Measurements from ENCODE around the gene ITK. TPM values are rescaled to one million over a fixed set of nuclear protein-coding genes. Genes with fewer than 3 reads are reported as not detected.
A peak's percentile ranks its signal among the peaks of the same experiment; 100 is the strongest.

ITK gene
- total RNA-seq, 4 donors from 2014 or later: 0.80 to 6.3 (median 1.6) TPM

DNA sequence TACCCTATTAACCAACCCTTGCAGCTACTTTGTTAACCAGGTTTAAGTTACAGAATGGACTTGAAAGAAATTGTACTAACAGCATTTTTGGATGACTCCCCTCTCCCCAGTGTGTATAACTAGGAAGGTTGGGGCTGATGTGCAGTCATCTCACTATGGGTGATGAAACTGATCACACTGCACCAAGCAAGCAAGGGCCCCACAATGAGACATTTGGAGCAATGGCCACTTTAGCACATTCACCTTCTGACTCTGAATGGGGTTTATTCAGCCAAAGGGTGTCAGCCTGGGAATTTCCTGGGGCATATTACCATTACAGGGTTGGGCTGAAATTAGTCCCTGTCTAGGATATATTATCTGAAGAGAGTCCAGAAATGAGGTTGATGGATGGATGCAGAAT is 66.6 kb downstream of the ITK start:
- intact Hi-C loops (cut with DNase I): no loop called here
- no peaks in the 10 kb centered on the region for H3K27me3 ChIP-seq
- no peak overlapping the region for H3K27ac ChIP-seq (replicated peaks in 1 of 4)
- H3K9me3 ChIP-seq: no peaks in the 10 kb centered on the region
- H3K4me3 ChIP-seq: no peak overlapping the region
- no peaks in the 10 kb centered on the region for H3K36me3 ChIP-seq
- no peaks in the 10 kb centered on the region for H3K4me1 ChIP-seq
- DNase-seq (ENCODE audit: extremely low spot score): peak; percentile 45
- TF ChIP-seq POLR2AphosphoS5 (IDR thresholded peaks at IDR 0.05) (no peak), CTCF (IDR thresholded peaks at IDR 0.05) (no peak), EP300 (IDR thresholded peaks at IDR 0.05) (no peak), POLR2A (IDR thresholded peaks at IDR 0.05; ENCODE audit: low read depth) (no peak)

DNA sequence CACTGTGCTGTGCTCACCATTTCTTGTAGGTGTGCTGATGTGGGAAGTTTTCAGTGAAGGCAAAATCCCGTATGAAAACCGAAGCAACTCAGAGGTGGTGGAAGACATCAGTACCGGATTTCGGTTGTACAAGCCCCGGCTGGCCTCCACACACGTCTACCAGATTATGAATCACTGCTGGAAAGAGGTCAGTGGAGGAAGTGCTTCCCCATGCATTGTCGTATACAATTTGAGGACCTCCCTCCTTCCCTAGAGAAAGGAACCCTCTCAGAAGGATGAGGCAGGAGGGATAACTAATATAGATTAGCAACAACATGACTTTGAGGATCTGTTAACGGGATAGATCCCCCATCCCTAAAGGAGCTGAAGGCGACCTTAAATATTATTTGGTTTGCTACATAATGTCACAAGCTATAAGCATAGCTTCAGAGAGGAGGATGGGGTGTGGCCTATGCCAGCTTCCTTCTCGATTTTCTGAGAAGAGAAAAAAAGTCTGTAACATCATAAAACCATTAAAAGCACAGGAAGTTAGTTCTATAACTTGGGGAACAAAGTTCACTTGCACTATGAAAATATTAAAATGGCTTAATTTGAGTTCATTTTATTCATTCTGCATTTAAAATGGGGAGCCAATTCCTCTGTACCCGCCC is 68.3 kb downstream of the ITK start:
- Histone ChIP-seq H3K36me3 (no peaks in the 10 kb centered on the region), H3K4me1 (peaks cover 0 to 3% (median 0%) of the 10 kb centered on the region in 4 donors), H3K9me3 (no peaks in the 10 kb centered on the region), H3K4me3 (no peak overlapping the region), H3K27me3 (no peaks in the 10 kb centered on the region), H3K27ac (replicated peaks in 1 of 4) (no peak overlapping the region)
- 76% methylated on average over 11 of the region's 11 CpGs for whole genome bisulfite sequencing
- TF ChIP-seq EP300 (IDR thresholded peaks at IDR 0.05) (no peak), CTCF (IDR thresholded peaks at IDR 0.05) (no peak), POLR2AphosphoS5 (IDR thresholded peaks at IDR 0.05) (no peak), POLR2A (IDR thresholded peaks at IDR 0.05; ENCODE audit: low read depth) (no peak)
- intact Hi-C loops (cut with DNase I): no loop called here
- DNase-seq (ENCODE audit: extremely low spot score): no peak

DNA sequence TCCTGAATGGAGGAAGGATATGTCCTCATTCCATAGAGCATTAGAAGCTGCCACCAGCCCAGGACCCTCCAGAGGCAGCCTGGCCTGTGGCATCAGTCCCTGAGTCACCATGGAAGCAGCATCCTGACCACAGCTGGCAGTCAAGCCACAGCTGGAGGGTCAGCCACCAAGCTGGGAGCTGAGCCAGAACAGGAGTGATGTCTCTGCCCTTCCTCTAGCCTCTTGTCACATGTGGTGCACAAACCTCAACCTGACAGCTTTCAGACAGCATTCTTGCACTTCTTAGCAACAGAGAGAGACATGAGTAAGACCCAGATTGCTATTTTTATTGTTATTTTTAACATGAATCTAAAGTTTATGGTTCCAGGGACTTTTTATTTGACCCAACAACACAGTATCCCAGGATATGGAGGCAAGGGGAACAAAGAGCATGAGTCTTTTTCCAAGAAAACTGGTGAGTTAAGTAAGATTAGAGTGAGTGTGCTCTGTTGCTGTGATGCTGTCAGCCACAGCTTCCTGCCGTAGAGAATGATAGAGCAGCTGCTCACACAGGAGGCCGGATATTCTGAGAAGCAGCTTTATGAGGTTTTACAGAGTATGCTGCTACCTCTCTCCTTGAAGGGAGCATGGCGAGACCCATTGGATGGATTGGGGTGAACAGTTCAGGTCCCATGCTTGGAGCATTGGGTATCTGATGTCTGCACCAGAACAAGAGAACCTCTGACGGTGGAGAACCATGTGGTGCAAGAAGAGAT is 72.2 kb downstream of the ITK start:
- TF ChIP-seq EP300 (IDR thresholded peaks at IDR 0.05): no peak
- no peak for TF ChIP-seq POLR2AphosphoS5 (IDR thresholded peaks at IDR 0.05)
- no peak for TF ChIP-seq POLR2A (IDR thresholded peaks at IDR 0.05; ENCODE audit: low read depth)
- no peak for TF ChIP-seq CTCF (IDR thresholded peaks at IDR 0.05)
- Histone ChIP-seq H3K9me3 (no peaks in the 10 kb centered on the region), H3K27ac (replicated peaks in 1 of 4) (no peak overlapping the region), H3K4me1 (peaks cover 0 to 3% (median 0%) of the 10 kb centered on the region in 4 donors), H3K36me3 (no peaks in the 10 kb centered on the region), H3K27me3 (no peaks in the 10 kb centered on the region), H3K4me3 (no peak overlapping the region)
- intact Hi-C loops (cut with DNase I): loop anchor here (2.0 kb wide), 1 partner anchor 60 kb away; no protein-coding TSS in a partner anchor
- WGBS: 69% methylated on average over 4 of the region's 4 CpGs
- peak; percentile 70 for DNase-seq (ENCODE audit: extremely low spot score)

DNA sequence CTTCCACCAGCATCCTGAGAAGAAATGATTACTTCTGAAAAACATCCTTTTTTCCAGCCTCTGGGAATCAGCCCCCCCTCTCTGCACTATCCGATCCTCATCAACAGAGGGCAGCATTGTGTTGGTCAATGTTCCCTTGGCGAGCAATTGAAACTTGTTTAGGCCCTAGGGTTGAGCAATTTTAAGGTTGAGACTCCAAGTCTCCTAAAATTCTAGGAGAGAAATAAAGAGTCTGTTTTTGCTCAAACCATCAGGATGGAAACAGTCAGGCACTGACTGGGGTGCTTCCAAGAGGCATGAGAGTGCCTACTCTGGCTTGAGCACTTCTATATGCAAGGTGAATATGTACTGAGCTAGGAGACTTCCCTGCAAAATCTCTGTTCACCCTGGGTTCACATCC is 72.9 kb downstream of the ITK start:
- Histone ChIP-seq H3K4me1 (peaks cover 0 to 3% (median 0%) of the 10 kb centered on the region in 4 donors), H3K27me3 (no peaks in the 10 kb centered on the region), H3K9me3 (no peaks in the 10 kb centered on the region), H3K4me3 (no peak overlapping the region), H3K36me3 (no peaks in the 10 kb centered on the region), H3K27ac (replicated peaks in 1 of 4) (no peak overlapping the region)
- intact Hi-C loops (cut with DNase I): loop anchor here (2.0 kb wide), 1 partner anchor 59 kb away; no protein-coding TSS in a partner anchor
- 9% methylated on average over 2 of the region's 2 CpGs for WGBS
- no peak for TF ChIP-seq EP300 (IDR thresholded peaks at IDR 0.05)
- no peak for TF ChIP-seq POLR2AphosphoS5 (IDR thresholded peaks at IDR 0.05)
- TF ChIP-seq CTCF (IDR thresholded peaks at IDR 0.05): peak; percentile 71 to 86 (median 72)
- TF ChIP-seq POLR2A (IDR thresholded peaks at IDR 0.05; ENCODE audit: low read depth): no peak
- peak; percentile 90 for DNase-seq (ENCODE audit: extremely low spot score)
